Sigmoid colon (tissue), 7 donors: ENCODE data around the gene IGF2BP3. TPM values are rescaled to one million over a fixed set of nuclear protein-coding genes. Genes with fewer than 3 reads are reported as not detected.
"Not testable (repeated sequence)": the region's sequence is repeated elsewhere in the genome, so short reads cannot be mapped to it uniquely, and the experiment has no call there.

Experiments used
- DNase-seq: peaks from one replicate; pipeline ENCODE4 v3.0.0-alpha.2; 2019
- H3K27ac ChIP-seq, 4 donors: fragments of 200-600 bp; sonication (generic); one replicate each; pipeline ENCODE4 v1.5.1; 2016 to 2019; ENCODE audit warnings: mild to moderate bottlenecking in 1 of 4
- H3K27me3 ChIP-seq, 3 donors: fragments of 200-600 bp; sonication (generic); one replicate each; pipeline ENCODE4 v1.5.1; 2019; ENCODE audit warnings: mild to moderate bottlenecking in 1 of 3
- H3K36me3 ChIP-seq, 4 donors: fragments of 200-600 bp; sonication (generic); one replicate each; pipeline ENCODE4 v1.5.1; 2016 to 2019
- H3K4me1 ChIP-seq, 4 donors: fragments of 200-600 bp; sonication (generic); one replicate each; pipeline ENCODE4 v1.5.1; 2017 to 2019
- H3K4me3 ChIP-seq, 4 donors: fragments of 200-600 bp; sonication (generic); one replicate each; pipeline ENCODE4 v1.5.1; 2017 to 2019; ENCODE audit warnings: mild to moderate bottlenecking in 2 of 4, moderate library complexity in 1 of 4
- H3K9me3 ChIP-seq, 4 donors: fragments of 200-600 bp in 3 of 4; sonication (generic) in 3 of 4; one replicate each; pipeline versions ENCODE4 v1.5.1 to v1.6.1; 2013 to 2019
- CTCF ChIP-seq, 4 experiments: fragments of 450-650 bp in 3 of 4; fragments of 200-600 bp in 1 of 4; IDR thresholded peaks; one replicate each; pipeline ENCODE4 v1.5.1; 2016 to 2019; ENCODE audit warnings: antibody characterized with exemption in 4 of 4, mild to moderate bottlenecking in 3 of 4, moderate library complexity in 2 of 4
- EP300 ChIP-seq, 4 donors: sonication (generic); formaldehyde crosslinking; IDR thresholded peaks; one replicate each; pipeline ENCODE4 v1.6.1; 2017; ENCODE audit warnings: antibody characterized with exemption in 4 of 4
- POLR2A ChIP-seq, 2 donors: fragments of 450-650 bp; IDR thresholded peaks; one replicate each; pipeline ENCODE4 v1.6.1; 2016; ENCODE audit warnings: antibody characterized with exemption in 2 of 2, mild to moderate bottlenecking in 2 of 2, moderate library complexity in 2 of 2
- POLR2AphosphoS5 ChIP-seq, 4 donors: sonication (generic); formaldehyde crosslinking; IDR thresholded peaks; one replicate each; pipeline ENCODE4 v1.6.1; 2017; ENCODE audit warnings: antibody characterized with exemption in 4 of 4
- WGBS, 2 donors: extraction: QIAGEN DNeasy Blood & Tissue Kit; methylation state at CpG; one replicate each; pipeline ENCODE4 v1.1.7; 2013; 5-methylcytosine and 5-hydroxymethylcytosine counted together
- intact Hi-C: fragments of 100-400 bp; cut with DNase I; formaldehyde crosslinking; loops from one replicate; pipeline ENCODE4 v1.15.1; 2023
- polyA plus RNA-seq, 3 donors: library from polyadenylated mRNA; stranded (reverse); fragments of 200-250 nt; gene quantifications; one replicate each; pipeline ENCODE4 v1.2.3, GENCODE V29; 2013
- total RNA-seq, 4 donors: library from RNA; depleted of rRNA; stranded (reverse); fragments of >200 nt; gene quantifications; one replicate each; pipeline ENCODE4 v1.1.0, GENCODE V29; 2016
- donor health status: healthy with polysubstance abuse.
- donor health status: Bipolar disorder and iron deficiency.
- donor health status: healthy.

Gene IGF2BP3
- total and polyA plus RNA-seq, 7 donors = under 0.01 to 1.9 (median 1.2) TPM; not detected in 2

GRCh38 chr7:23405240-23405618 lies 65.1 kb downstream of the IGF2BP3 start:
- Histone ChIP-seq H3K27me3 (no peaks in the 10 kb centered on the region), H3K9me3 (no peaks in the 10 kb centered on the region), H3K36me3 (no peaks in the 10 kb centered on the region), H3K4me3 (no peak overlapping the region), H3K4me1 (no peaks in the 10 kb centered on the region), H3K27ac (no peak overlapping the region)
- WGBS, 2 donors = 95% methylated on average over 3 of the region's 3 CpGs
- intact Hi-C loops = no loop called here
- DNase-seq = no peak
- TF ChIP-seq EP300 (IDR thresholded peaks at IDR 0.05) (no peak), CTCF (IDR thresholded peaks at IDR 0.05) (no peak), POLR2A (IDR thresholded peaks at IDR 0.05) (no peak), POLR2AphosphoS5 (IDR thresholded peaks at IDR 0.05) (no peak)

GRCh38 chr7:23404546-23405239 lies 65.6 kb downstream of the IGF2BP3 start:
- 77 to 80% methylated on average over 3 of the region's 3 CpGs for WGBS, 2 donors
- H3K4me1 ChIP-seq = no peaks in the 10 kb centered on the region
- no peaks in the 10 kb centered on the region for H3K9me3 ChIP-seq
- H3K27ac ChIP-seq = no peak overlapping the region
- no peaks in the 10 kb centered on the region for H3K27me3 ChIP-seq
- intact Hi-C loops = no loop called here
- no peak overlapping the region for H3K4me3 ChIP-seq
- TF ChIP-seq CTCF (IDR thresholded peaks at IDR 0.05) = no peak
- TF ChIP-seq POLR2A (IDR thresholded peaks at IDR 0.05) = no peak
- no peak for TF ChIP-seq EP300 (IDR thresholded peaks at IDR 0.05)
- TF ChIP-seq POLR2AphosphoS5 (IDR thresholded peaks at IDR 0.05) = no peak
- H3K36me3 ChIP-seq = no peaks in the 10 kb centered on the region
- DNase-seq = no peak

- H3K36me3 ChIP-seq = no peaks in the 10 kb centered on the region
- H3K27ac ChIP-seq = no peak overlapping the region
- DNase-seq = no peak
- TF ChIP-seq POLR2AphosphoS5 (IDR thresholded peaks at IDR 0.05) = no peak
- no peak for TF ChIP-seq EP300 (IDR thresholded peaks at IDR 0.05)
- TF ChIP-seq POLR2A (IDR thresholded peaks at IDR 0.05) = no peak
- no peak for TF ChIP-seq CTCF (IDR thresholded peaks at IDR 0.05)
- H3K4me1 ChIP-seq = no peaks in the 10 kb centered on the region
- 93% methylated on average over 5 of the region's 5 CpGs for WGBS, 2 donors
- no peak overlapping the region for H3K4me3 ChIP-seq
- H3K9me3 ChIP-seq = no peaks in the 10 kb centered on the region
- no peaks in the 10 kb centered on the region for H3K27me3 ChIP-seq
- intact Hi-C loops = no loop called here
Observed at GRCh38 chr7:23403970-23404369, 66.3 kb downstream of the IGF2BP3 start.

GRCh38 chr7:23398090-23398489 lies 72.2 kb downstream of the IGF2BP3 start:
- H3K27me3 ChIP-seq, H3K36me3 ChIP-seq, H3K4me3 ChIP-seq, H3K9me3 ChIP-seq, DNase-seq, H3K27ac ChIP-seq, intact Hi-C loops: not testable (repeated sequence)
- H3K4me1 ChIP-seq = peaks cover 0 to 22% (median 2%) of the 10 kb centered on the region in 4 donors
- 96% methylated on average over 2 of the region's 2 CpGs for WGBS, 2 donors

GRCh38 chr7:23397241-23397640 lies 73.0 kb downstream of the IGF2BP3 start:
- intact Hi-C loops = no loop called here
- Histone ChIP-seq H3K4me3 (no peak overlapping the region), H3K27ac (no peak overlapping the region), H3K4me1 (peaks cover 0 to 22% (median 2%) of the 10 kb centered on the region in 4 donors), H3K9me3 (no peaks in the 10 kb centered on the region), H3K36me3 (no peaks in the 10 kb centered on the region), H3K27me3 (no peaks in the 10 kb centered on the region)
- TF ChIP-seq CTCF (IDR thresholded peaks at IDR 0.05) = no peak
- TF ChIP-seq EP300 (IDR thresholded peaks at IDR 0.05) = no peak
- TF ChIP-seq POLR2A (IDR thresholded peaks at IDR 0.05) = no peak
- WGBS, 2 donors = 82 to 92% methylated on average over 4 of the region's 4 CpGs
- no peak for DNase-seq
